HEK293 (cell line): ENCODE results near the gene MAST2.

Experiments used
- CTCF ChIP-seq: fragments of 450-650 bp; formaldehyde crosslinking; IDR thresholded peaks from 2 replicates; pipeline ENCODE4 v1.5.1; 2016; ENCODE audit warnings: missing biosample characterization, missing genetic modification characterization
- TCF7L2 ChIP-seq: IDR thresholded peaks from 2 replicates; pipeline ENCODE4 v1.6.1; 2011; ENCODE audit warnings: low read depth, mild to moderate bottlenecking, inconsistent platforms, low read length, moderate library complexity, borderline replicate concordance
- ZBTB8A ChIP-seq: fragments of 450-650 bp; formaldehyde crosslinking; IDR thresholded peaks from 2 replicates; pipeline ENCODE4 v1.5.1; 2016; ENCODE audit warnings: missing biosample characterization, missing genetic modification characterization
- ZIC2 ChIP-seq: fragments of 450-650 bp; formaldehyde crosslinking; IDR thresholded peaks from 2 replicates; pipeline ENCODE4 v1.5.1; 2016; ENCODE audit warnings: missing biosample characterization, missing genetic modification characterization
- ZNF140 ChIP-seq: fragments of 450-650 bp; formaldehyde crosslinking; IDR thresholded peaks from 2 replicates; pipeline ENCODE4 v1.5.1; 2016; ENCODE audit warnings: missing biosample characterization, missing genetic modification characterization
- ZNF335 ChIP-seq: fragments of 450-650 bp; formaldehyde crosslinking; conservative IDR thresholded peaks from 2 replicates; pipeline ENCODE4 v1.5.1; 2016; ENCODE audit warnings: missing biosample characterization, missing genetic modification characterization

GRCh38 chr1:45827256-45827655 lies 23.8 kb downstream of the MAST2 start:
- TF ChIP-seq CTCF (no peak), ZNF335 (no peak), ZIC2 (tag by site-specific recombination) (no peak), ZBTB8A (no peak), TCF7L2 (no peak), ZNF140 (no peak)
